NK-92 (cell line): ENCODE data around the gene C16orf82.

Experiments used
- DNase-seq: peaks from one replicate; lab custom pipeline; 2025; ENCODE audit not compliant: unreplicated experiment; lab: John Stamatoyannopoulos, UW

The C16orf82 gene

GRCh38 chr16:27066668-27067537 is at the start of gene C16orf82:
TSS of gene C16orf82 (plus strand) at chr16:27066927.
- no peak for DNase-seq

DNA sequence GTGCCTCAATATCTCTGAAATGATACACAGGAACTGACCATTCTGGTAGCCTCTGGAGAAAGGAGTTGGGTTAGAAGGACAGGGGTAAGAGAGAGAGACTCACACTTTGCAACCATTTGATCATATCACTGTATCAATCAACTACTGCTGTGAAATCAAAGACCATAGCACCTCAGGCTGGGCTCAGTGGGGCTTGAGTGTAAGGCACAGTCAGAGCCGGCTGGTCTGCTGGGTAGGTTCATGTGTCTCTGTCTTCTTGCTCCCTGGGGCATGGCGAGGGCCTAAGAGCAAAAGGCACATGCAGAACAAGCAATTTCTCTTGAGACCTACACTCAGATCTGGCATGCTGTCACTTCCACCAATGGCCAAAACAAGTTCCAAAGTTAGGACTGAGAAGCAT is 46.7 kb upstream of the C16orf82 start:
- DNase-seq, result no peak

GRCh38 chr16:27024010-27024409 is 42.7 kb upstream of the C16orf82 start:
- no peak for DNase-seq

GRCh38 chr16:27025581-27025980 is 41.1 kb upstream of the C16orf82 start:
- no peak for DNase-seq

GRCh38 chr16:27027971-27028370 is 38.8 kb upstream of the C16orf82 start:
- DNase-seq, result no peak

DNA sequence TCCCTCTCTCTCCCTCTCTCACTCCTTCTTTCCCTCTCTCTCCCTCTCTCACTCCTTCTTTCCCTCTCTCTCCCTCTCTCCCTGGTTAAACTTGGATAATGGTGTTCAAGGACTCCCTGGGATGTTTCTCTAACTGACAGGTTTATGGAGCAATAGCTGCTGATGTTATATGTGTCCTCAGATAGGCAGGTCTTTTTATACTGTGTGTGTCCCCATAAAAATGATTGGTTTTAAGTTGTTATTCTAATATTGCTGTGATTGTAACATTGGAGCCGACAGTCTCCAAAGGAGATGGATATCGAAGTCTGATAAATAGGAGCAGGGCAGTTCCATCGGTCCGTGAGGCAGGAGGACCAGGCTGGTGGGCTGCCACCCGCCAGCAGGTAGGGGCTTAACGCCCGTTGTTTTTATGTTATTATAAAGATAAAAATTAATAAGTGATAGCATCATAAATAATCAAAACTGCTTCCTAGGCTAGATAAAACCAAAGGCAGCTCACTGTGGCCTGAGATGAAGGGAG is 38.1 kb upstream of the C16orf82 start:
- no peak for DNase-seq

GRCh38 chr16:27029525-27029924 is 37.2 kb upstream of the C16orf82 start:
- no peak for DNase-seq

DNA sequence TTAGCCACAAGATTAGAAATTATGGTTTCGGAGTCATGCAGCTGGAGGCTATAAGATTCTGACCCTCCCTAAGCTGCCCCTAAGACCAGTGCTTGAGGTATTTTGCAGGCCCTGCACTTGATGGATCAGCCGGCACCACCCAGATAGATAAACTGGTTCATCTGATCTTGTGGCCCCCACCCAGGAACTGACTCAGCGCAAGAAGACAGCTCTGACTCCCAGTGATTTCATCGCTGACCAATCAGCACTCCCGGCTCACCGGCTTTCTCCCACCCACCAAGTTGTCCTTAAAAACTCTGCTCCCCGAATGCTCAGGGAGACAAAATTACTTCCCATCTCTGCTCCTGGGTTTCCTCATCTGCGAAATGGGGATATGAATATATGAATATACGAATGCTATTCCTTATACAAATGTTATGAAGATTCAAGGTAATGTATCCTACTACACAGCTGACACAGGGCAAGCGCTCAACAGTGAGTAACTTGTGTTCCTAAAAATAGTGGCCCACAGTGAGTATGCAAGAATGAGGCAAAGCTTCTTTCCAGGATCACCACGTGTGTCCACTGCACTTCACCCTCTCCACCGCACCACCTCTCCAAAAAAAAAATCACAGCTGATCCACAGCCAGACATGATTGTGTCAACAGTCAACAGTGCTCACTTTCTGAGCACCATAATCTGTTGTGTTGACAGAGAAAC is 33.3 kb upstream of the C16orf82 start:
- no peak for DNase-seq

- DNase-seq, result no peak
Observed at GRCh38 chr16:27040732-27041131, 26.0 kb upstream of the C16orf82 start.

GRCh38 chr16:27046958-27047518 is 19.7 kb upstream of the C16orf82 start:
- no peak for DNase-seq

DNA sequence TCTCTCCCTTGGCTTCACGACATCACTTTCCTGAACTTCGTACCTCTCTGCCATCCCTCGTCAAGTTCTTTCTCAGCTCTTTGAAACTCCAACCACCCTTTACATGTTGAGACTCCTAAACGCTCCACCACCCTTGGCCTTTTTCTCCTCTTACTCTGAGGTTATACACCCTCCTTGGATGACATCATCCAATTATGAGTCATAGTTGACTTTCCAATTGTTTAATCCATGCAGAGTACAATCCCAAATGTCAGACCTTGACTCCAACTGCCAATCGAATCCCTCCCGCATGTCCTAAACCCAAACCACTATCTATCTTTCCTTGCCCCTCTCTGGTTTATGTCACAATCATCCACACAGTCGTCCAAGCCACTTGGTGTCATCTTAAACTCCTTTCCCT is 18.4 kb upstream of the C16orf82 start:
- no peak for DNase-seq

DNA sequence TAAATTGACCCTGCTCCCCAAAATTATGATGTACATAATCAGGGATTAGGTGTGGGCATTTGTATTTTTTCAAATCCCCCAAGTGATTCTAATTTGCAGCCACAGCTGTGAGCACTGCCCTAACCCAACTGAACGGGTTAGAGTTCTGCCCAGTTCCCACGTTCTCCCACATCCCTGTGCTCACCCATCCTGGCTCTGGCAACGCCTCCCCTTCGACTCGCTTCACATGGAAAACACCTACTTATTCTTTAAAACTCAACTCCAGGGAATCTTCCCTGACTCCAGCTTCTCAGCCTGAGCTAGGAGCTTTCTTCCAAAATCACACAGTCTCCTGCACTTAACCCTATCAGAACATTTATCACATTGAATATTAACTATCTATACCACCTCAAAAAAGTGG is 17.6 kb upstream of the C16orf82 start:
- DNase-seq, result no peak

- no peak for DNase-seq
Observed at GRCh38 chr16:27052007-27052406, 14.7 kb upstream of the C16orf82 start.

- no peak for DNase-seq
Observed at GRCh38 chr16:27053996-27054395, 12.7 kb upstream of the C16orf82 start.

- DNase-seq, result no peak
Observed at GRCh38 chr16:27058299-27058698, 8.4 kb upstream of the C16orf82 start.

GRCh38 chr16:27070776-27071175 is 4.0 kb downstream of the C16orf82 start:
- DNase-seq, result no peak

GRCh38 chr16:27073733-27074132 is 7.0 kb downstream of the C16orf82 start:
- no peak for DNase-seq

DNA sequence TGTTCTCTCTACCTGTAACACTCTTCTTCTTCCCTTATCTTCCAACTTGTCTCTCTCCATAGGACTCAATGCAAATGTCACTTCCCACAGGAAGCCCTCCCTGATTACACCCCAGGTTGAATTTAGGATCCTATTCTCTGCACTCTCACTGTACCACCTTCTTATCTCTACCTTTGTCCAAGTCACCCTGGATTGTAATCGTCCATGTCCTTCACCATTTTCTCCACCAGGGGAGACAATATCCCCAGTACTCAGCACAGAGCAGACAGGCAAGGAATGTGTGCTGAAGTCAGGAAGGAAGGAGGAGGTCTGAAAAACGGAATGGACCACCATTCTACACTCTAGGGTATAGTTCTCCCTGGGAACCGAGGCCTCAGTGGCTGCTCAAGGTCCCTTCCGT is 14.2 kb downstream of the C16orf82 start:
- no peak for DNase-seq

DNA sequence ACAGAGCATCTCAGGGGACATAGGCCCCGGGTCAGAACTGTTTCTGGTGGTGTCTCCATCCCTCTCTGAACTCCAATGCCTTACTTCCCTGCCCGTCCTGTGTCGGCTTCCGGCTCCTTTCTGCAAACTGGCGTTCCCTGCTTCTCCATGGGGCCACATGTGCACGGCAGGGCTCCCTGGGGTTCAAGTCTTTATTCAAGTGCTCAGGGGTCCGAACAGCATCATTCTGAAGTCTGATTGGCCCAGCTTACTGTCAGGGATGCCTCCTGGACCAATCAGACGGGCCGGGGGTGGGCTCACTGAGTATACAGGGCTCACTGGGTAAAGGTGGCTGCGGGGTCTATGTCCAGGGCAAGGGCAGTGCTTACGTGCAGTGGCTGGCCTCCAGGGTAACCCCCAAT is 17.1 kb downstream of the C16orf82 start:
- DNase-seq, result no peak

DNA sequence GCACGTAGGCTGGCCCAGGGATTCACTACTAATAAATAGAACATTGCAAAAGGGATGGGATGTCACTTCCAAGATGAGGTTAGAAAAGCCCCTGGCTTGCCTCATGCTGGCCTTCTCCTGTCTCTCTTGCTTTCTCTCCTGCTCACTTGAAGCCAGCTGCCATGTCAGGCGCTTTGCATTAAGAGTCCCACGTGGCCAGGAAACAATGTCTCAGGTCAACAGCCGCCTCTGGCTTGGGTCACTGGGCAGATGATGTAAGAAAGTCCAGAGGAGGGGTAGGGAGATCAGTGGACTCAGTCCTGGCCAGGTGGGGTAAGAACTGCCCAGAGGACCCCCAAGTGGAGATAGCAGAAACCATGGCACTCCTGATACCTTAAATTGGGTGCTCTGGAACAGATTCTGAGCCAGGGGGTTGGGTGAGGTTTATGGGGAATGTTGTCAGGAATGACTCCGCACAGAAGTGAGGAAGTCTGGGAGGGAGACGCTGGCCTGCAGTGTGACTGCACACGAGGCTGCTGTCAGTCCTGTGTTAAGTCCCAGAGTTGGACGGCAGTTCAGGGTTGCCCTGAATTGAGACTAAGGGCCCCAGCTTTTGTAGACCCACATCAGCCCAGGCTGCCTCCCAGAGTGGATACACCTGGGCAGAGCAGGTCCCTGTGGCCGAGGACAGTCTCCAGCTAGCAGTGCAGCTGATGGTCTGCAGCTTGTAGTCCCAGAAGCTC is 17.7 kb downstream of the C16orf82 start:
- DNase-seq, result no peak

GRCh38 chr16:27085182-27085581 is 18.5 kb downstream of the C16orf82 start:
- DNase-seq, result no peak
